Measurements from ENCODE around the gene WDR74.

The WDR74 gene

DNA sequence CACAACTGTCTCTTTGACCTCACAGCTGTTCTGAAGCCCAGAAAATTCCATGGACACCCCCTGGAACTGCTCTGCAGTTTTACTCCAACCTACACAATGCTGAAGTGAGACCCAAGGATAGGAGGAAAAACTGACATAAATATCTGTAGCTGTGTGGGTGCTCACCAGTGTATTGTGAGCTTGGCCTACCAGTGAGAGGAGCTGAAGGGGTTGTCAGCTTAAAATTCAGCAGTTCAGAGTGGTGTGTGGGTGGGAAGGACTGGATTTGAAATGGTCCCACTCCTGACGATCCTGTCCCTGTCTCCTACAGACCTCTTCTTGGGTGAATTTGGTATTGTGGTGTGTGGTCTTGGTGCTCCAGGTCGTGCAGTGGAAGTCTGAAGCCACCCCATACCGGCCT lies 49.8 kb downstream of the WDR74 start:
- H3K4me3 ChIP-seq (ENCODE audit: low read depth, low read length) = no peak overlapping the region
- no peak for TF ChIP-seq POLR2A (IDR thresholded peaks at IDR 0.05; ENCODE audit: extremely low read depth, insufficient read length)
- TF ChIP-seq, protein P1, sequence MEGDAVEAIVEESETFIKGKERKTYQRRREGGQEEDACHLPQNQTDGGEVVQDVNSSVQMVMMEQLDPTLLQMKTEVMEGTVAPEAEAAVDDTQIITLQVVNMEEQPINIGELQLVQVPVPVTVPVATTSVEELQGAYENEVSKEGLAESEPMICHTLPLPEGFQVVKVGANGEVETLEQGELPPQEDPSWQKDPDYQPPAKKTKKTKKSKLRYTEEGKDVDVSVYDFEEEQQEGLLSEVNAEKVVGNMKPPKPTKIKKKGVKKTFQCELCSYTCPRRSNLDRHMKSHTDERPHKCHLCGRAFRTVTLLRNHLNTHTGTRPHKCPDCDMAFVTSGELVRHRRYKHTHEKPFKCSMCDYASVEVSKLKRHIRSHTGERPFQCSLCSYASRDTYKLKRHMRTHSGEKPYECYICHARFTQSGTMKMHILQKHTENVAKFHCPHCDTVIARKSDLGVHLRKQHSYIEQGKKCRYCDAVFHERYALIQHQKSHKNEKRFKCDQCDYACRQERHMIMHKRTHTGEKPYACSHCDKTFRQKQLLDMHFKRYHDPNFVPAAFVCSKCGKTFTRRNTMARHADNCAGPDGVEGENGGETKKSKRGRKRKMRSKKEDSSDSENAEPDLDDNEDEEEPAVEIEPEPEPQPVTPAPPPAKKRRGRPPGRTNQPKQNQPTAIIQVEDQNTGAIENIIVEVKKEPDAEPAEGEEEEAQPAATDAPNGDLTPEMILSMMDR (IDR thresholded peaks at IDR 0.05; ENCODE audit: low read depth, low read length) = no peak
- no peak for TF ChIP-seq MYC (IDR thresholded peaks at IDR 0.05; ENCODE audit: low read depth, low read length)
- TF ChIP-seq, protein P2, sequence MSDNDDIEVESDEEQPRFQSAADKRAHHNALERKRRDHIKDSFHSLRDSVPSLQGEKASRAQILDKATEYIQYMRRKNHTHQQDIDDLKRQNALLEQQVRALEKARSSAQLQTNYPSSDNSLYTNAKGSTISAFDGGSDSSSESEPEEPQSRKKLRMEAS (IDR thresholded peaks at IDR 0.05; ENCODE audit: low read depth, low read length) = no peak

DNA sequence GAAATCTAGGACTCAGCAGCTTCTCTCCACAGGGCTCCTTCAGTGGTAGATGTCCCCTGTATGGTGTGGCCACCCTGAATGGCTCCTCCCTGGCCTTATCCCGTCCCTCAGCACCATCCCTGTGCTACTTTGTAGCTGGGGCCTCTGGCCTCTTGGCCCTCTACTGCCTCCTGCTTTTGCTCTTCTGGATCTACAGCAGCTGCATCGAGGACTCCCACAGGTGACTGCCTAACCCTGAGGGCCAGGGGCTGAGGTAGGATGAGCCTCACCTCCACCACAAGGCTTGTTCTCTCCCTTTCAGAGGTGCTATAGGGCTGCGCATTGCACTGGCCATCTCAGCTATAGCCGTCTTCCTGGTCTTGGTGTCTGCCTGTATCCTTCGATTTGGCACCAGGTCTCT lies 50.4 kb downstream of the WDR74 start:
- peak overlapping the region; percentile 9 for H3K4me3 ChIP-seq (ENCODE audit: low read depth, low read length)
- TF ChIP-seq POLR2A (IDR thresholded peaks at IDR 0.05; ENCODE audit: extremely low read depth, insufficient read length) (no peak), MYC (IDR thresholded peaks at IDR 0.05; ENCODE audit: low read depth, low read length) (no peak)
- TF ChIP-seq, protein P2 (IDR thresholded peaks at IDR 0.05; ENCODE audit: low read depth, low read length) = no peak
- TF ChIP-seq, protein P1 (IDR thresholded peaks at IDR 0.05; ENCODE audit: low read depth, low read length) = no peak
- no peak for DNase-seq (ENCODE audit: low read depth)

More for the DNA sequence above, 49.8 kb downstream of the WDR74 start:
- no peak for DNase-seq (ENCODE audit: low read depth)

DNA sequence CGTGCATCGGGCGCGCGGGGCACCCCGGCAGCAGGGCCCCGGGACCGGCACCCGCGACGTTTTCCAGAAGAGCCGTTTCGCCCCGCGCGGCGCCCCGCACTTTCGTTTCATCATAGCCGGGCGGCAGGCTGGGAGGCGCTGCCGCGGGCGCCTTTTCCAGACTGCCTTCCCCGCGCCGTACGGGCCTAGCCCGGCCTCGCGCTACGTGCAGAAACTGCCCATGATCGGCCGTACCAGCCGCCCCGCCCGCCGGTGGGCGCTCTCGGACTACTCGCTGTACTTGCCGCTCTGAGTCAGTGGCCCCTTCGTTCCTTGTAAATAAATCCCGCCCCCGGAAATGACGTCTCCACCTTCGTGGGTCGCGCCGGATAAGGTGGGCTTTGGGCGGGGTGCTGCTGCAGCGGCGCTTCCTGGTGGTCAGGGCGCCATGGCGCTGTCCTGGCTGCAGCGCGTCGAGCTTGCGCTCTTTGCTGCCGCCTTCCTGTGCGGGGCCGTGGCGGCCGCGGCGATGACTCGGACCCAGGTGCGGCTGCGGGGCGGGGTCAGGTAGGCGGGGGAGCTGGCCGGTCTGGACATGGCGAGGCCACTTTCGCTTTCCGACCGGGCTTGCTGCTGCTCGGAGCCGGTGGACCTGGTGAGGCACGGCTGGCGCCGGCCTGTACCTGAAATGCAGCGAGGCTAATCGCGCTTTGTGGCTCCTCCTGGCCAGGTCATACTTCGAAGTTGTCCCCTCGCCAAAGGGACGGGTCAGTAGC lies 52.2 kb downstream of the WDR74 start, which contains the start of gene TMEM179B:
Gene TMEM179B, plus strand, starts transcription at position 398 of the 755 bp plus-strand sequence. Its CDS starts 30 bp downstream, at position 428.
- H3K4me3 ChIP-seq (ENCODE audit: low read depth, low read length) = peak within 1 kb of the TSS; percentile 99

DNA sequence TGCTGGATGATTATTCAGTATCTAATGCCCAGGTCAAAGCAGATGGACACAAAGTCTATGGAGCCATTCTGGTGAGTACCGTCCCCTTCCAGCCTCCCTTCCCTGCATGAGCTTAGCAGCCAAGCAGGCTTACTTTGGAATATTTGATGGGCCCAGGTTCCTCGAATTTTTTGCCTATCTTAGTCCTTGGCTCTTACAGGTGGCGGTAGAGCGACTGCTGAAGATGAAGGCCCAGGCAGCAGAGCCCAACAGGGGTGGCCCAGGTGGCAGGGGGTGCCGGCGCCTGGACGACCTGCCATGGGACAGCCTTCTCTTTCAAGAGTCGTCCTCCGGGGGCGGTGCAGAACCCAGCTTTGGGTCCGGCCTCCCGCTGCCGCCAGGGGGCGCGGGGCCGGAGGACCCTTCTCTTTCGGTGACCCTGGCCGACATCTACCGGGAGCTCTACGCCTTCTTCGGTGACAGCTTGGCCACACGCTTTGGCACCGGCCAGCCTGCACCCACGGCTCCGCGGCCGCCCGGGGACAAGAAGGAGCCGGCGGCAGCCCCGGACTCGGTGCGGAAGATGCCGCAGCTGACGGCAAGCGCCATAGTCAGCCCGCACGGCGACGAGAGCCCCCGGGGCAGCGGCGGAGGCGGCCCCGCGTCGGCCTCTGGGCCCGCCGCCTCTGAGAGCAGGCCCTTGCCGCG lies 52.9 kb downstream of the WDR74 start:
- H3K4me3 ChIP-seq (ENCODE audit: low read depth, low read length) = peak overlapping the region; percentile 99
- TF ChIP-seq, protein P2 (IDR thresholded peaks at IDR 0.05; ENCODE audit: low read depth, low read length) = peak; percentile 71
- TF ChIP-seq, protein P1 (IDR thresholded peaks at IDR 0.05; ENCODE audit: low read depth, low read length) = peak; percentile 99
- TF ChIP-seq POLR2A (IDR thresholded peaks at IDR 0.05; ENCODE audit: extremely low read depth, insufficient read length) = no peak
- peak; percentile 85 for TF ChIP-seq MYC (IDR thresholded peaks at IDR 0.05; ENCODE audit: low read depth, low read length)
- DNase-seq (ENCODE audit: low read depth) = peak; percentile 92

More for the DNA sequence above, 52.2 kb downstream of the WDR74 start, which contains the start of gene TMEM179B:
- TF ChIP-seq MYC (IDR thresholded peaks at IDR 0.05; ENCODE audit: low read depth, low read length) (no peak; the same call in none of the 2 replicates), POLR2A (IDR thresholded peaks at IDR 0.05; ENCODE audit: extremely low read depth, insufficient read length) (peak; percentile 99)
- TF ChIP-seq, protein P1 (IDR thresholded peaks at IDR 0.05; ENCODE audit: low read depth, low read length) = peak; percentile 69
- TF ChIP-seq, protein P2 (IDR thresholded peaks at IDR 0.05; ENCODE audit: low read depth, low read length) = peak; percentile 76
- DNase-seq (ENCODE audit: low read depth) = peak; percentile 100

Measured in NB4 (cell line).